Measurements from ENCODE around the gene ASCC3.

Gene ASCC3

GRCh38 chr6:100796049-100796823 is 84.9 kb downstream of the ASCC3 start:
- no peak for TF ChIP-seq CTCF (IDR thresholded peaks at IDR 0.05; ENCODE audit: unreplicated experiment in 3 of 3)
- Mint-ChIP-seq H3K36me3 (ENCODE audit: low read depth) (no peaks in the 10 kb centered on the region), H3K4me3 (no peak overlapping the region), H3K27ac (no peak overlapping the region), H3K27me3 (ENCODE audit: low read depth) (no peaks in the 10 kb centered on the region), H3K4me1 (no peaks in the 10 kb centered on the region), H3K9me3 (no peaks in the 10 kb centered on the region)

GRCh38 chr6:100790084-100790483 is 91.0 kb downstream of the ASCC3 start:
- TF ChIP-seq CTCF (IDR thresholded peaks at IDR 0.05; ENCODE audit: unreplicated experiment in 3 of 3): no peak
- Mint-ChIP-seq H3K4me3 (no peak overlapping the region), H3K4me1 (no peaks in the 10 kb centered on the region), H3K27ac (no peak overlapping the region), H3K36me3 (ENCODE audit: low read depth) (peaks cover 3% of the 10 kb centered on the region), H3K9me3 (no peaks in the 10 kb centered on the region), H3K27me3 (ENCODE audit: low read depth) (no peaks in the 10 kb centered on the region)

GRCh38 chr6:100785982-100786381 is 95.1 kb downstream of the ASCC3 start:
- no peak overlapping the region for H3K4me3 Mint-ChIP-seq
- no peak for TF ChIP-seq CTCF (IDR thresholded peaks at IDR 0.05; ENCODE audit: unreplicated experiment in 3 of 3)
- H3K27me3 Mint-ChIP-seq (ENCODE audit: low read depth): no peaks in the 10 kb centered on the region
- no peaks in the 10 kb centered on the region for H3K4me1 Mint-ChIP-seq
- H3K9me3 Mint-ChIP-seq: no peaks in the 10 kb centered on the region
- peak overlapping the region in 1 of 3 experiments; percentile 2 for H3K27ac Mint-ChIP-seq
- peaks cover 3% of the 10 kb centered on the region for H3K36me3 Mint-ChIP-seq (ENCODE audit: low read depth)

GRCh38 chr6:100780648-100781047 is 100.5 kb downstream of the ASCC3 start:
- TF ChIP-seq CTCF (IDR thresholded peaks at IDR 0.05; ENCODE audit: unreplicated experiment in 3 of 3): no peak
- Mint-ChIP-seq H3K9me3 (no peaks in the 10 kb centered on the region), H3K27me3 (ENCODE audit: low read depth) (no peaks in the 10 kb centered on the region), H3K27ac (no peak overlapping the region), H3K4me1 (no peaks in the 10 kb centered on the region), H3K36me3 (ENCODE audit: low read depth) (no peaks in the 10 kb centered on the region), H3K4me3 (no peak overlapping the region)

GRCh38 chr6:100775667-100776066 is 105.5 kb downstream of the ASCC3 start:
- peak in 2 of 3 experiments; percentile 29 to 31 for TF ChIP-seq CTCF (IDR thresholded peaks at IDR 0.05; ENCODE audit: unreplicated experiment in 3 of 3)
- Mint-ChIP-seq H3K36me3 (ENCODE audit: low read depth) (no peaks in the 10 kb centered on the region), H3K27ac (no peak overlapping the region), H3K4me3 (no peak overlapping the region), H3K27me3 (ENCODE audit: low read depth) (no peaks in the 10 kb centered on the region), H3K9me3 (no peaks in the 10 kb centered on the region), H3K4me1 (no peaks in the 10 kb centered on the region)

GRCh38 chr6:100774681-100775080 is 106.4 kb downstream of the ASCC3 start:
- Mint-ChIP-seq H3K27me3 (ENCODE audit: low read depth) (no peaks in the 10 kb centered on the region), H3K27ac (no peak overlapping the region), H3K4me3 (no peak overlapping the region), H3K9me3 (no peaks in the 10 kb centered on the region), H3K4me1 (no peaks in the 10 kb centered on the region), H3K36me3 (ENCODE audit: low read depth) (no peaks in the 10 kb centered on the region)
- no peak for TF ChIP-seq CTCF (IDR thresholded peaks at IDR 0.05; ENCODE audit: unreplicated experiment in 3 of 3)
